ENCODE measurements around the gene ZNF593OS.

GRCh38 chr1:26212726-26213125 is 41.1 kb upstream of the ZNF593OS start:
- TF ChIP-seq CTCF (conservative IDR thresholded peaks at IDR 0.05 in 1 of 2, IDR thresholded peaks at IDR 0.05 in 1 of 2; ENCODE audit: extremely low read depth in 1 of 2, insufficient read depth in 1 of 2, low read depth in 1 of 2, low read length in 2 of 2) (no peak), EZH2 (IDR thresholded peaks at IDR 0.05; ENCODE audit: borderline replicate concordance, low read length) (no peak)
